Gastroesophageal sphincter (tissue), 3 donors: ENCODE measurements around the gene FHAD1.

Source experiments
- POLR2A ChIP-seq, 2 donors: fragments of 450-650 bp; IDR thresholded peaks; one replicate each; pipeline ENCODE4 v1.6.1; 2017; ENCODE audit warnings: antibody characterized with exemption in 2 of 2, mild to moderate bottlenecking in 2 of 2, moderate library complexity in 1 of 2
- POLR2AphosphoS5 ChIP-seq: sonication (generic); formaldehyde crosslinking; IDR thresholded peaks from one replicate; pipeline ENCODE4 v1.6.1; 2017; ENCODE audit warnings: antibody characterized with exemption
- TF ChIP-seq, protein P1 (sequence below), 4 experiments: fragments of 200-600 bp in 2 of 4; fragments of 450-650 bp in 2 of 4; sonication (generic) in 1 of 4; IDR thresholded peaks; one replicate each; pipeline ENCODE4 v1.5.1; 2017 to 2019; ENCODE audit warnings: antibody characterized with exemption in 4 of 4, mild to moderate bottlenecking in 2 of 4, moderate library complexity in 2 of 4

DNA sequence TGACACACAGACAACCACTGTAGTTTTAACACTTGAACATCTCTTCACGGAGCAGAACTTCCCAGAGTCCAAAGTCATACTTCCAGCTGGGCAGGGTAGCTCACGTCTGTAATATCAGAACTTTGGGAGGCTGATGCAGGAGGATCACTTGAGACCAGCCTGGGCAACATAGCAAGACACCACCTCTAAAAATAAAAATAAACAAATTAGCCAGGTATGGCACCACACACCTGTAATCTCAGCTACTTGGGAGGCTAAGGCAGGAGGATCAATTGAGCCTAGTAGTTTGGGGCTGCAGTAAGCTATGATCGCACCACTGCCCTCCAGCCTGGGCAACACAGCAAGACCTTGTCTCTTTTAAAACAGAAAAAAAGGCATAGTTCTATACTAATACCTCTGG is 138.4 kb downstream of the FHAD1 start:
- TF ChIP-seq, protein P1, sequence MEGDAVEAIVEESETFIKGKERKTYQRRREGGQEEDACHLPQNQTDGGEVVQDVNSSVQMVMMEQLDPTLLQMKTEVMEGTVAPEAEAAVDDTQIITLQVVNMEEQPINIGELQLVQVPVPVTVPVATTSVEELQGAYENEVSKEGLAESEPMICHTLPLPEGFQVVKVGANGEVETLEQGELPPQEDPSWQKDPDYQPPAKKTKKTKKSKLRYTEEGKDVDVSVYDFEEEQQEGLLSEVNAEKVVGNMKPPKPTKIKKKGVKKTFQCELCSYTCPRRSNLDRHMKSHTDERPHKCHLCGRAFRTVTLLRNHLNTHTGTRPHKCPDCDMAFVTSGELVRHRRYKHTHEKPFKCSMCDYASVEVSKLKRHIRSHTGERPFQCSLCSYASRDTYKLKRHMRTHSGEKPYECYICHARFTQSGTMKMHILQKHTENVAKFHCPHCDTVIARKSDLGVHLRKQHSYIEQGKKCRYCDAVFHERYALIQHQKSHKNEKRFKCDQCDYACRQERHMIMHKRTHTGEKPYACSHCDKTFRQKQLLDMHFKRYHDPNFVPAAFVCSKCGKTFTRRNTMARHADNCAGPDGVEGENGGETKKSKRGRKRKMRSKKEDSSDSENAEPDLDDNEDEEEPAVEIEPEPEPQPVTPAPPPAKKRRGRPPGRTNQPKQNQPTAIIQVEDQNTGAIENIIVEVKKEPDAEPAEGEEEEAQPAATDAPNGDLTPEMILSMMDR (IDR thresholded peaks at IDR 0.05), result no peak
- TF ChIP-seq POLR2AphosphoS5 (no peak), POLR2A (IDR thresholded peaks at IDR 0.05) (no peak)
